Esophagus muscularis mucosa (tissue), 4 donors: ENCODE results near the gene GATA1. TPM values are rescaled to one million over a fixed set of nuclear protein-coding genes. Genes with fewer than 3 reads are reported as not detected.

Experiments used
- DNase-seq: peaks from one replicate; pipeline ENCODE4 v3.0.0-alpha.2; 2017; ENCODE audit errors: extremely low spot score
- H3K27ac ChIP-seq, 4 donors: fragments of 200-600 bp; sonication (generic); replicated peaks in 1 of 4; 1 replicate in 3 of 4; 2 replicates in 1 of 4; pipeline ENCODE4 v1.5.1; 2016 to 2019; ENCODE audit warnings: mild to moderate bottlenecking in 1 of 4
- H3K27me3 ChIP-seq, 4 donors: fragments of 200-600 bp; sonication (generic); one replicate each; pipeline versions ENCODE4 v1.5.1 to v1.6.0; 2016 to 2019
- H3K36me3 ChIP-seq, 4 donors: fragments of 200-600 bp; sonication (generic); one replicate each; pipeline ENCODE4 v1.5.1; 2016 to 2019
- H3K4me1 ChIP-seq, 4 donors: fragments of 200-600 bp; sonication (generic); one replicate each; pipeline ENCODE4 v1.5.1; 2016 to 2019
- H3K4me3 ChIP-seq, 4 donors: fragments of 200-600 bp; sonication (generic); 1 replicate in 2 of 4; 2 replicates in 2 of 4; pipeline ENCODE4 v1.5.1; 2016 to 2019; ENCODE audit warnings: mild to moderate bottlenecking in 4 of 4, moderate library complexity in 1 of 4
- H3K9me3 ChIP-seq, 4 donors: fragments of 200-600 bp; sonication (generic); 1 replicate in 3 of 4; 2 replicates in 1 of 4; pipeline ENCODE4 v1.5.1; 2016 to 2019
- CTCF ChIP-seq, 3 experiments: fragments of 200-600 bp in 2 of 3; fragments of 450-650 bp in 1 of 3; sonication (generic) in 2 of 3; IDR thresholded peaks; one replicate each; pipeline ENCODE4 v1.5.1; 2017 to 2019; ENCODE audit warnings: antibody characterized with exemption in 3 of 3, mild to moderate bottlenecking in 2 of 3, moderate library complexity in 1 of 3
- EP300 ChIP-seq: sonication (generic); formaldehyde crosslinking; IDR thresholded peaks from one replicate; pipeline ENCODE4 v1.6.1; 2017; ENCODE audit warnings: antibody characterized with exemption
- POLR2A ChIP-seq: fragments of 450-650 bp; IDR thresholded peaks from one replicate; pipeline ENCODE4 v1.6.1; 2017; ENCODE audit warnings: antibody characterized with exemption, moderate library complexity, mild to moderate bottlenecking, low read depth
- POLR2AphosphoS5 ChIP-seq, 2 donors: sonication (generic); formaldehyde crosslinking; IDR thresholded peaks; one replicate each; pipeline ENCODE4 v1.6.1; 2017; ENCODE audit warnings: antibody characterized with exemption in 2 of 2
- WGBS: methylation state at CpG from one replicate; pipeline ENCODE4 v1.1.5; 2018; 5-methylcytosine and 5-hydroxymethylcytosine counted together
- intact Hi-C: fragments of 100-400 bp; cut with DNase I; formaldehyde crosslinking; loops from one replicate; pipeline ENCODE4 v1.15.1; 2023
- total RNA-seq, 4 donors: library from RNA; depleted of rRNA; stranded (reverse); fragments of >200 nt; gene quantifications; one replicate each; pipeline versions ENCODE4 v1.1.0 to v1.2.1, GENCODE V29; 2016

Gene GATA1
- total RNA-seq, 4 donors from 2014 or later, result 0.50 TPM; not detected in 3

GRCh38 chrX:48794911-48795515, 8.6 kb downstream of the GATA1 start:
- no peak overlapping the region for H3K4me3 ChIP-seq
- no peak overlapping the region for H3K27ac ChIP-seq
- H3K27me3 ChIP-seq, result peaks cover 0 to 7% (median 0%) of the 10 kb centered on the region in 4 donors
- H3K4me1 ChIP-seq, result no peaks in the 10 kb centered on the region
- no peak for DNase-seq
- WGBS, result 58% methylated on average over 8 of the region's 8 CpGs
- intact Hi-C loops, result loop anchor here (10.0 kb wide), 1 partner anchor 150 kb away; no protein-coding TSS in a partner anchor
- no peaks in the 10 kb centered on the region for H3K36me3 ChIP-seq
- H3K9me3 ChIP-seq, result no peaks in the 10 kb centered on the region
- TF ChIP-seq CTCF (IDR thresholded peaks at IDR 0.05), result no peak
- no peak for TF ChIP-seq POLR2A
- TF ChIP-seq POLR2AphosphoS5 (IDR thresholded peaks at IDR 0.05), result no peak
- no peak for TF ChIP-seq EP300

- H3K27ac ChIP-seq, result no peak overlapping the region
- H3K9me3 ChIP-seq, result no peaks in the 10 kb centered on the region
- intact Hi-C loops, result loop anchor here (10.0 kb wide), 1 partner anchor 154 kb away; no protein-coding TSS in a partner anchor
- H3K36me3 ChIP-seq, result no peaks in the 10 kb centered on the region
- DNase-seq, result no peak
- TF ChIP-seq CTCF (IDR thresholded peaks at IDR 0.05), result no peak
- no peak for TF ChIP-seq POLR2AphosphoS5 (IDR thresholded peaks at IDR 0.05)
- no peak for TF ChIP-seq EP300
- no peak for TF ChIP-seq POLR2A
- peaks cover 0 to 7% (median 0%) of the 10 kb centered on the region in 4 donors for H3K27me3 ChIP-seq
- H3K4me3 ChIP-seq, result no peak overlapping the region
- peaks cover 6 to 15% (median 10%) of the 10 kb centered on the region in 4 donors for H3K4me1 ChIP-seq
- 74% methylated on average over 2 of the region's 2 CpGs for WGBS
Measured at GRCh38 chrX:48798318-48798717, 11.9 kb downstream of the GATA1 start.

GRCh38 chrX:48800574-48801279, 14.3 kb downstream of the GATA1 start:
- Histone ChIP-seq H3K36me3 (peaks cover 0 to 13% (median 8%) of the 10 kb centered on the region in 4 donors), H3K27me3 (peaks cover 0 to under 1% (median 0%) of the 10 kb centered on the region in 4 donors), H3K4me1 (peaks cover 6 to 16% (median 10%) of the 10 kb centered on the region in 4 donors), H3K4me3 (peak overlapping the region; percentile 58 to 77 (median 62)), H3K9me3 (no peaks in the 10 kb centered on the region), H3K27ac (peak overlapping the region; percentile 89 to 93 (median 90))
- intact Hi-C loops, result loop anchor here (5.0 kb wide), 1 partner anchor 92 kb away; no protein-coding TSS in a partner anchor
- DNase-seq, result no peak
- 61% methylated on average over 17 of the region's 17 CpGs for WGBS
- no peak for TF ChIP-seq CTCF (IDR thresholded peaks at IDR 0.05)
- TF ChIP-seq POLR2AphosphoS5 (IDR thresholded peaks at IDR 0.05), result no peak
- TF ChIP-seq POLR2A, result no peak
- no peak for TF ChIP-seq EP300

GRCh38 chrX:48801280-48802088, 15.1 kb downstream of the GATA1 start, which contains the start of gene HDAC6:
Gene HDAC6, plus strand, starts transcription at chrX:48802067. Its CDS starts 626 bp downstream, at chrX:48802693.
- H3K4me1 ChIP-seq, result peaks cover 6 to 16% (median 10%) of the 10 kb centered on the region in 4 donors
- intact Hi-C loops, result loop anchor here (2.0 to 5.0 kb wide), 2 partner anchors 65 to 91 kb away; no protein-coding TSS in a partner anchor
- H3K36me3 ChIP-seq, result peaks cover 0 to 20% (median 9%) of the 10 kb centered on the region in 4 donors
- WGBS, result 37% methylated on average over 85 of the region's 89 CpGs
- H3K9me3 ChIP-seq, result no peaks in the 10 kb centered on the region
- no peaks in the 10 kb centered on the region for H3K27me3 ChIP-seq
- TF ChIP-seq POLR2AphosphoS5 (IDR thresholded peaks at IDR 0.05) (peak; percentile 68 to 76), EP300 (peak; percentile 26), CTCF (IDR thresholded peaks at IDR 0.05) (no peak)
- H3K27ac ChIP-seq, result peak within 1 kb of the TSS; percentile 91 to 94 (median 94)
- peak within 1 kb of the TSS; percentile 58 to 77 (median 62) for H3K4me3 ChIP-seq
- peak; percentile 99 for DNase-seq
